ENCODE results near the gene NALCN. TPM values are rescaled to one million over a fixed set of nuclear protein-coding genes. Genes with fewer than 3 reads are reported as not detected.

The NALCN gene
- total RNA-seq, 4 donors from 2014 or later: 0.62 to 0.87 TPM; not detected in 2

GRCh38 chr13:101382086-101382485, 34.2 kb downstream of the NALCN start:
- no peaks in the 10 kb centered on the region for H3K4me1 ChIP-seq
- no peak for DNase-seq
- no peak for ATAC-seq
- in situ Hi-C loops (cut with MboI; ENCODE audit: low sequenced_read_pairs in 4 of 4): no loop called here
- no peaks in the 10 kb centered on the region for H3K36me3 ChIP-seq
- intact Hi-C loops (cut with DNase I; ENCODE audit: low total_unique reads): no loop called here
- H3K4me3 ChIP-seq: no peak overlapping the region
- H3K27ac ChIP-seq: no peak overlapping the region
- TF ChIP-seq POLR2A (IDR thresholded peaks at IDR 0.05): no peak
- TF ChIP-seq CTCF (IDR thresholded peaks at IDR 0.05 in 4 of 5, conservative IDR thresholded peaks at IDR 0.05 in 1 of 5): no peak
- no peaks in the 10 kb centered on the region for H3K27me3 ChIP-seq
- no peaks in the 10 kb centered on the region for H3K9me3 ChIP-seq

GRCh38 chr13:101360525-101360924, 55.8 kb downstream of the NALCN start:
- intact Hi-C loops (cut with DNase I; ENCODE audit: low total_unique reads): no loop called here
- ATAC-seq: no peak
- H3K9me3 ChIP-seq: no peaks in the 10 kb centered on the region

GRCh38 chr13:101354895-101355294, 61.4 kb downstream of the NALCN start:
- no peaks in the 10 kb centered on the region for H3K4me1 ChIP-seq
- no peaks in the 10 kb centered on the region for H3K36me3 ChIP-seq
- H3K9me3 ChIP-seq: no peaks in the 10 kb centered on the region
- H3K27ac ChIP-seq: no peak overlapping the region
- intact Hi-C loops (cut with DNase I; ENCODE audit: low total_unique reads): no loop called here
- ATAC-seq (no peak), DNase-seq (no peak)
- no peak for TF ChIP-seq POLR2A (IDR thresholded peaks at IDR 0.05)
- H3K4me3 ChIP-seq: no peak overlapping the region
- H3K27me3 ChIP-seq: no peaks in the 10 kb centered on the region
- in situ Hi-C loops (cut with MboI; ENCODE audit: low sequenced_read_pairs in 4 of 4): no loop called here

More at GRCh38 chr13:101360525-101360924, 55.8 kb downstream of the NALCN start:
- in situ Hi-C loops (cut with MboI; ENCODE audit: low sequenced_read_pairs in 4 of 4): no loop called here
- no peaks in the 10 kb centered on the region for H3K27me3 ChIP-seq
- no peak overlapping the region for H3K4me3 ChIP-seq
- H3K4me1 ChIP-seq: no peaks in the 10 kb centered on the region
- no peak for DNase-seq
- no peaks in the 10 kb centered on the region for H3K36me3 ChIP-seq
- TF ChIP-seq POLR2A (IDR thresholded peaks at IDR 0.05) (no peak), CTCF (IDR thresholded peaks at IDR 0.05 in 4 of 5, conservative IDR thresholded peaks at IDR 0.05 in 1 of 5) (no peak)
- H3K27ac ChIP-seq: no peak overlapping the region

- Histone ChIP-seq H3K9me3 (no peaks in the 10 kb centered on the region), H3K27me3 (no peaks in the 10 kb centered on the region), H3K4me3 (no peak overlapping the region), H3K27ac (no peak overlapping the region), H3K4me1 (no peaks in the 10 kb centered on the region), H3K36me3 (no peaks in the 10 kb centered on the region)
- DNase-seq: no peak
- no peak for TF ChIP-seq POLR2A (IDR thresholded peaks at IDR 0.05)
- TF ChIP-seq CTCF (IDR thresholded peaks at IDR 0.05 in 4 of 5, conservative IDR thresholded peaks at IDR 0.05 in 1 of 5): no peak
- no peak for ATAC-seq
- in situ Hi-C loops (cut with MboI; ENCODE audit: low sequenced_read_pairs in 4 of 4) (no loop called here), intact Hi-C loops (cut with DNase I; ENCODE audit: low total_unique reads) (no loop called here)
Observed at GRCh38 chr13:101346942-101347728, 69.2 kb downstream of the NALCN start.

- no peak for ATAC-seq
- in situ Hi-C loops (cut with MboI; ENCODE audit: low sequenced_read_pairs in 4 of 4) (no loop called here), intact Hi-C loops (cut with DNase I; ENCODE audit: low total_unique reads) (no loop called here)
- no peaks in the 10 kb centered on the region for H3K27me3 ChIP-seq
- H3K36me3 ChIP-seq: no peaks in the 10 kb centered on the region
- TF ChIP-seq CTCF (IDR thresholded peaks at IDR 0.05 in 4 of 5, conservative IDR thresholded peaks at IDR 0.05 in 1 of 5) (no peak), POLR2A (IDR thresholded peaks at IDR 0.05) (no peak)
- no peak overlapping the region for H3K4me3 ChIP-seq
- H3K9me3 ChIP-seq: no peaks in the 10 kb centered on the region
- H3K4me1 ChIP-seq: no peaks in the 10 kb centered on the region
- H3K27ac ChIP-seq: no peak overlapping the region
- no peak for DNase-seq
Observed at GRCh38 chr13:101346161-101346560, 70.1 kb downstream of the NALCN start.

Measured in gastrocnemius medialis (tissue), 4 donors.